Measurements from ENCODE around the gene SLC37A1.
"Not testable (repeated sequence)": the region's sequence is repeated elsewhere in the genome, so short reads cannot be mapped to it uniquely, and the experiment has no call there.

Gene SLC37A1

GRCh38 chr21:42513151-42513984 lies at the start of gene SLC37A1:
SLC37A1 (plus strand) TSS chr21:42513852; CDS start chr21:42518455, 4,603 bp downstream.
- DNase-seq (ENCODE audit: low spot score), result peak; percentile 27

DNA sequence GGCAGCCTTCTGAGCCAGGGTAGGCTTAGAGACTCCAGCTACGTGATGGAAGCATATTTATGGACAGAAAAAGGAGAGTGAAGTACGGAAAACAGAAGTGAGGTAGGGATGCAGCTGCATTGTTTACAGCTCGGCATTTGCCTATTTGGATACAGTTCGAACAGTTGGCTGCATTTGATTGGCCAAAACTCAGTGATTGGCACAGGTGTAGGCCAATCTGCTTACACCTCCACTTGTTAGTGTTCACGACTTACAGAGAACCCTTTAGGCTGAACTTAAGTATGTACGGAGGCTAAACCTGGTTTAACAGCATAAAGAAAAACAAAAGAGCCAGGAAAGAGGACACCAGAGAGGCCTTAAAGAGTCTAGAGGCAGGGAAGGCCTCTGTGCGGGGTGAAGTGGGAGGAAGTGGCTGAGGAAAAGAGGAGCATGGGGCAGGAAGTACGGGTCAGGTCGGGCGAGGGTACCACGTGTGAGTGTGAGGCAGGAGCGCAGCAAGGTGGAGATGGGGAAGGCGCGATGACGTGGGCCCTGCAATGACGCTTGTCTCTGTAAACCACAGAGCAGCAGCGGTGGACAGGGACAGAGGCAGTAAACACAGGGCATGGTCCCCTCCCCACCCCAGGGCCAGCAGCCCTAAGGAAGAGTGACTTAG lies 49.7 kb upstream of the SLC37A1 start:
- DNase-seq (ENCODE audit: low spot score), result peak; percentile 65

- DNase-seq (ENCODE audit: low spot score), result peak; percentile 30
These were observed 48.4 kb upstream of the SLC37A1 start for GRCh38 chr21:42465008-42465802.

DNA sequence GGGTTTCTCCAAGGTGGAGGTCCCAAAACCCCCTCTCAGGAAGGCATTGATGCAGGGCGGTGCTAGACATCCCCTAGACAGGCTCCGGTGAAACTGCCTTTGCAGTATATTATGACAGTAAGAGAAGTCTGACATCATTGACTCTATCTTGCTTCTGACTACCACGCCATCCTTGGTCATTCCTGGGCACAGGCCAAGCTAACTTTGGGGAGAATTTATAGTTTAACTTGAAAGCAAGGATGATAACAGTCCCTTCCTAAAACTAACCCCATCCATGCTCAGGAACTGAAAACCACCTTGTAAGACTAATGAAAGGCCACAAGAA lies 47.9 kb upstream of the SLC37A1 start:
- DNase-seq (ENCODE audit: low spot score), result no peak

DNA sequence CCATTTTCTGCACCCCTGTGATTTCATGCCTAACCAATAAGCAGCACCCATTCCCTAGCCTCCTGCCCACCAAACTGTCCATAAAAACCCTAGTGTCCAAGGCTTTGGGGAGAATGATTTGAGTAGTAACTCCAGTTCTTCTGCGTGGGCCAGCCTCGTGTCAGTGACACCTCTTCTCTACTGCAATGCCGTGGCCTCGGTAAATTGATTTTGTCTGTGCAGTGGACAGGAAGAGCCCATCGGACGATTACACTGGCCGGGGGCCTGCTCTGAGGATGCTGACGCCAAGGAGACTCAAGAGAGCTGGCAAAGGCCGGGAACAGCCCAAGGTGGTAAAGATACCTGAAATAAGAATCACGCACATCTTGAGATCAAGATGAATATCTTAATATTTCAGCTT lies 47.0 kb upstream of the SLC37A1 start:
- no peak for DNase-seq (ENCODE audit: low spot score)

DNA sequence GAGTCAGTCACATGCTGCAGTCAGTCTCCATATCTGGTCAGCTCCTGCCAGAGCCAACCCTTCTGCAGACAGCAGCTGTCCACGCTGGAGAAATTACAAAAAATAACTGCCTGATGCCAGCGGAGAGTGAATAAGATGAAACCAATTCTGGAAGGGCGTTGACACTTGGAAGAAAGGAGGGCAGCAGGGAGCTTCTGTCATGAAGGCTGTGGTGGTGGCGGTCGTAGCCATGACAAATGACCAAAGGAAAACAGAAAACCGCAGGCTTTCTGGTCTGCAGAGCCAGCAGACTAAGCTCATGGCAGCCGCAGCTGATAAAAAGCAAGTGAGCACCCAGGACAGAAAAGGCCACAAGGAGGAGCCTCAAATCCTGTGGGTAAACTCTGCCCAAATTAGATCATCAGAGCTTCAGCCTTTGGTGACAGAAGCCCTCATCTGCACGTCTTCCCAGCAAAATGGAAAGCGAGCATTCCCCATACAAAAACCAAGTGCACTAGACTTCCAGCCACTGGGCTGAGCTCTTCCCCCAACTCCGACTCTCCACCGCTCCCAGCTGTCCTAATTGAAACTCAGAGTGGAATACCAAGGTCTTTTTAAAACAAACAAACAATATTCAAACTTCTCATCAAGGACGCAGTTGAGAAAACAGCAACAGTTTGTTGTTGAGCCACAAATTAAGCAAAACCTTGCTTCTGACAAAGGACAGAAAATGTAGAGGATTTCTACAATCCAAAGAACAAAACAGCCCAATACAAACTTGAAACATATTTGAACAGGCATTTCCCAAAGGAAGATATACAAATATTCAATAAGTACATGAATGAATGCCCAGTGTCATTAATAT lies 46.3 kb upstream of the SLC37A1 start:
- peak; percentile 92 for DNase-seq (ENCODE audit: low spot score)

- no peak for DNase-seq (ENCODE audit: low spot score)
These were observed 45.0 kb upstream of the SLC37A1 start for GRCh38 chr21:42468491-42469131.

DNA sequence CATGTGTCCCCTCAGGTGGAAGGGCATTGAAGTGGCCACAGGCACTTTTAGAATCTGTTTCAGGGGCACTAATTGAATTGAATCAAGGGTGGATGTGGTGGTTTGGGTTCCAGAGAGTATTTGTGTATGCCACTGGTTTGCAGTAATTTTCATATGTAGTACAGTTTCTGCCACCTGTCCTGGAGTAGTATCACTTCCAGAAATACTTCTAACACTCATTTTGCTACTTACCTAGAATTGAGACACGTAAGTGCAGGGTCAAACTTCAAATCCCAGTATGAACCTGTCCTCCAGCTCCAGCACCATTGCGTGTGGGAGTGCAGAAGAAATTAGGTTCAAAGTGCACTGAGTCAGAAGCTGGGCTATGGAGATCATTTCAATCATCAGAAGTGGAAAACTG lies 44.4 kb upstream of the SLC37A1 start:
- DNase-seq (ENCODE audit: low spot score), result no peak

DNA sequence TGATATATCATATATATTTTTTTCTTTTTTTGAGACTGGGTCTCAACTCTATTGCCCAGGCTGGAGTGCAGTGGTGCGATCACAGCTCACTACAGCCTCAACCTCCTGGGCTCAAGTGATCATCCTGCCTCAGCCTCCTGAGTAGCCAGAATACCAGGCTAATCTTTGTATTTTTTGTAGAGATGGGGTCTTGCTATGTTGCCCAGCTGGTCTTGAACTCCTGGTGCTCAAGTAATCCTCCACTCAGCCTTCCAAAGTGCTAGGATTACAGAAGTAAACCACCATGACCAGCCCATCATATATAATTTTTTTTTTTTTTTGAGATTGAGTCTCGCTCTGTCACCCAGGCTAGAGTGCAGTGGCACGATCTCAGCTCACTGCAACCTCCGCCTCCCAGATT lies 43.9 kb upstream of the SLC37A1 start:
- not testable (repeated sequence) for DNase-seq (ENCODE audit: low spot score)

- no peak for DNase-seq (ENCODE audit: low spot score)
These were observed 42.4 kb upstream of the SLC37A1 start for GRCh38 chr21:42471206-42471605.

GRCh38 chr21:42471716-42472330 lies 41.8 kb upstream of the SLC37A1 start:
- DNase-seq (ENCODE audit: low spot score), result no peak

DNA sequence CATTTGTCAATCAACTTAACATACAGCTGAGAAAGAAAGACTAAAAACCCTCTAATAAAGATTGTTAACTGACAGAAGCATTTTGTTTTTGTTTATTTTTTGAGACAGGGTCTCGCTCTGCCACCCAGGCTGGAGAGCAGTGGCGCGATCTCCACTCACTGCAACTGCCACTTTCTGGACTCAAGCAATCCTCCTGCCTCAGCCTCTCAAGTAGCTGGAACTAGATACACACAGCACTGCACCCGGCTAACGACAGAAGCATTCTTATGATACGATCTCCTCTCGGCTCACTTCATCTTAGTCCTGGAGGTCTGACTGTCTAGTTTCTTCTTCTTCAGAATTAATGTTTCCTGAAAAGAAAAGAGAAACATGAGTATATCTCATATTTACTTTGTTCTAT lies 41.1 kb upstream of the SLC37A1 start:
- no peak for DNase-seq (ENCODE audit: low spot score)

GRCh38 chr21:42473498-42474042 lies 40.1 kb upstream of the SLC37A1 start:
- no peak for DNase-seq (ENCODE audit: low spot score)

DNA sequence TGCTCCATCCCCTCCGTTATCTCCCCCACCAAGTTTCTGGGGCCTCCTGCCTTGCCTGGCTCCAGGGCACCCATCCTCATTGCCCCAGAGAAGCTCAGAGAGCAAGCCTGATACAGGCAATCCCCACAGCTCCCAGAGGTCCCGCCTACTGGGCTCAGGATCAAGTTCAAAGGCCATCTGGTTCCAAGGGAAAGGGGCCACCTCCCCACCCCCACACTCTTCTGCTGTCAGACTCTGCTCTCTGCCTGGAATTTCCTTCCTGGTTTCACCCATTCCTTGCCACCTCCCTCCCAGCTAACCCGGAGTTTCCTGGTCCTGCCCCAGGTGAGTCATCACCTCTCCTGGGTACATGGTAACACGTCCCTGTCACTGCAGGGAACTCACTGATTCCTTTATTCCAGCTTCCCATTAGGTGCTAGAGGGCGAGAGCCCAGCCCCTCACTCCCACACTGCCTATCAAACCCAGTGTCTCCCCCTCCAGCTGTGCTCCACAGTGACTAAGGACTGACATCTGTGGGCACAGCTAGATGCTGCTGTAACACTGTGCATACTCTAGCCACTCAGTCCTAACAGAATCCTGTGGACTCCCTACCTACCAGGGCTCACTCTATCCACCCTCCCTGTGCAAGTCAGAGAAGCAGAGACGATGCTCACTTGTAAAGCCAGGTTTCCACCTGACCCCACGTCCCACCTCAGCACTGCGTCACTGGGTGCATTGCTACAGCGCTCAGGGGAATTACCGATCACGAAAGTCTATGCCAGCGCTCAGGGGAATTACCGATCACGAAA lies 39.4 kb upstream of the SLC37A1 start:
- DNase-seq (ENCODE audit: low spot score), result peak; percentile 88

GRCh38 chr21:42475036-42475435 lies 38.6 kb upstream of the SLC37A1 start:
- no peak for DNase-seq (ENCODE audit: low spot score)

GRCh38 chr21:42475526-42476387 lies 37.9 kb upstream of the SLC37A1 start:
- no peak for DNase-seq (ENCODE audit: low spot score)

DNA sequence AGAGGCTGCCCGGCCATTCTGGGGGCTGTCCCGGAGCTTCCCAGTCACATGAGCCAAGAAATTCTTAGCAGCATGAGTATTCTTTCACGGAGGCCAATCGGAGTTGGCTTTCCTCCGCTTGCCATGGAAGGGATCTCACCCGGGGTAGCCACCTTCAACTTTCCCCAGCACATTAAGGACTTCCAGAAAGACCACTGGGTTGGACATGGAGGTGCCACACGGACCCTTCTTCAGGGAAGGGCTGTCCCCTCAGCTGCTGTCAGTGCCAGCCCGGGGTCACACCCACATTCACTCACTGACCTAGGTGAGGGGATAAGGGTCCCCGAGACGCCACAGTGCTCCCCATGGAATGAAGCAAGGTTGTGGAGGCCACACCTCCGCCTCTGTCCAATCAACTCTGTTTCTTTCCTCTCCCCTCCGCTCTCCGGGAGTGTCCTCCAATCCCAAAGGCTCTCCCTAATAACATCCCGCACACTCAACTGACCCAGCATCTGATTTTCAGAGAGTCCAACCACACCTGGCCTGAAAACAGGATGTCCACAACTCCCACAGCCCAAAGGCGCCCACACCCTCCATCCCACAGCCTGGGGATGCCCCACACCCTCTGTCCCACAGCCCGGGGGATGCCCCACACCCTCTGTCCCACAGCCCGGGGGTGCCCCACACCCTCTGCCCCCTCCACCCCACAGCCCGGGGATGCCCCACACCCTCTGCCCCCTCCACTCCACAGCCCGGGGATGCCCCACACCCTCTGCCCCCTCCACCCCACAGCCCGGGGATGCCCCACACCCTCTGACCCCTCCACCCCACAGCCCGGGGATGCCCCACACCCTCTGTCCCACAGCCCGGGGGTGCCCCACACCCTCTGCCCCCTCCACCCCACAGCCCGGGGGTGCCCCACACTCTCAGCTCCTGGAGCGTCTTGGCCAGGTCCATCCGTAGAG lies 37.0 kb upstream of the SLC37A1 start:
- DNase-seq (ENCODE audit: low spot score), result no peak

- no peak for DNase-seq (ENCODE audit: low spot score)
These were observed 35.1 kb upstream of the SLC37A1 start for GRCh38 chr21:42478504-42478903.
